ENCODE results near the gene FBXO47.
A peak's percentile ranks its signal among the peaks of the same experiment; 100 is the strongest.

DNA sequence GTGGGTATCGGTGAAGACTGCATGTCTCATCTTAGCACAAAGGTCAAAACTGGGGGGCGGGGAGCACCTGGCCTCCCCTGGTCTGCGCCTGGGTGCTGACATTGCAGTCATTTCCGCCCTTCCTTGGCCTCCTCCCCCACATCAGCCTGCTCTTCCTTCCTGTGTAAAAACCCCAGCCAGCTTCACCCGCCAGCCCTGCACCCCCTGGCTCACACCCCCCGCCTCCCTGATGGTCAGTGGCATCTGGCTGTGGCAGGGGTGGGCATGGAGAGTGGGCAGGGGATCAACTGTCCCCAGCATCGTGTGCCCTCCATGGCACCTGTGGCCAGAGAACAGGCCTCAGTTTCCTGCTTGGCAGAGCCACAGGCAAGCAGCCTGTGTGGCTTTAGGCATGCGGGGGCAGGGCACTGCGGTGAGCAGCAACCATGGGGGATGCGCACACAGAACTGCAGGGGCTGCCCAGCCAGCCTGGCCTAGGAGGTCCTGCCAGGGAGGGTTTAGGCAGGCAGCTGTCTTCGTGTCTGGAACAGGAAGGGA is 68.3 kb downstream of the FBXO47 start:
- TF ChIP-seq POLR2AphosphoS5 (IDR thresholded peaks at IDR 0.05; ENCODE audit: low read depth, low read length) (no peak), POLR2A (IDR thresholded peaks at IDR 0.05; ENCODE audit: low read depth, low read length) (peak; percentile 61), SPI1 (IDR thresholded peaks at IDR 0.05; ENCODE audit: low read depth, low read length) (peak; percentile 54), PAX5 (IDR thresholded peaks at IDR 0.05; ENCODE audit: insufficient read depth, low read length, severe bottlenecking) (no peak)

Data from GM12891 (cell line).